HG02885 (cell line): ENCODE data around the gene SMIM9.
"Not testable (repeated sequence)": the region's sequence is repeated elsewhere in the genome, so short reads cannot be mapped to it uniquely, and the experiment has no call there.

Source experiments
- ATAC-seq: cut with Tn5 transposase; IDR thresholded peaks from one replicate; pipeline ENCODE4 v1.9.1; 2021; ENCODE audit warnings: mild to moderate bottlenecking; ENCODE audit not compliant: unreplicated experiment, poor library complexity

Gene SMIM9

GRCh38 chrX:154816326-154816898 lies 18.1 kb downstream of the SMIM9 start:
- not testable (repeated sequence) for ATAC-seq

DNA sequence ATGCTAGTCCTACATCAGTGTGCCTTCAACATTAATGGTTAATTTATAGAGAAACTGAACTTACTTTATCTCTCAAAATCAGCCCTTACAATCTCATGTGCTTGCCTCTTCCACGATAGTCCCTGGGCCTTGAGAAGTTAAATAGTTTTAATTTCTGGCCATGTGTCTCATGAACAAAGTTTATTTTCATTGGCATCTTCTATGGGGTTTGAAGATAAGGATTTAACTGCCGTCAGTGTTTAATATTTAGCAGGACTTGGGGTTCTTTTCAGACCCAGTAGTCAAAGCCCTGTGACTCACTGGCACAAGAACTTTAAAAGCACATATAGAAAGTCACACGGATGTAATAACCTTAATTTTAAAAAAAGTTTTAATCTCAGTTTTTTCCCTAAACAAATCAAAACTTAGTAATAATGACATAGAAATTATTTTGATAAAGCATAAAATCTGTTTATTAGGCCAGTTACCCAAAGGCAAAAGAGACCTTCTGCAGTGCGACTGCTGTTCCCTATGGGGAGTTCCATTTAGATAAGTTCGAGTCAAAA lies 19.1 kb downstream of the SMIM9 start:
- ATAC-seq, result no peak

DNA sequence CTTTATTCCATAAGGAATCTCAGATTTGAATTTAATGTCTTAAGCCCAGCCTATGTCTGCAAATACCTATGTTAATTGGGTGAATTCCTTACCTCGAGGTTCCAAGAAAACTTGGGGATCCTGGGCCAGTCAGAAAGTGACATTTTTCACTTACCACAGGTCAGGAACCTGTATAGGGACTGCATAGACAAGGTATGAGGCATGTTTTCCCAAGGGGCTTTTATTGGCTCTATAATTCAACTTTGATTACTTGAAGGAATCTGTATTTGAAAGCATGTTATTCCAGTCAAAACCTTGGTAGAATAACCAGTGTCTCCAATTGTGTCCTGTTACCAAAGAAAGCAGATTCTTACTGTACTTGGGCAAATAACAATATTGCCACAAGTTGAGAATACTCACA lies 20.7 kb downstream of the SMIM9 start:
- ATAC-seq, result no peak

DNA sequence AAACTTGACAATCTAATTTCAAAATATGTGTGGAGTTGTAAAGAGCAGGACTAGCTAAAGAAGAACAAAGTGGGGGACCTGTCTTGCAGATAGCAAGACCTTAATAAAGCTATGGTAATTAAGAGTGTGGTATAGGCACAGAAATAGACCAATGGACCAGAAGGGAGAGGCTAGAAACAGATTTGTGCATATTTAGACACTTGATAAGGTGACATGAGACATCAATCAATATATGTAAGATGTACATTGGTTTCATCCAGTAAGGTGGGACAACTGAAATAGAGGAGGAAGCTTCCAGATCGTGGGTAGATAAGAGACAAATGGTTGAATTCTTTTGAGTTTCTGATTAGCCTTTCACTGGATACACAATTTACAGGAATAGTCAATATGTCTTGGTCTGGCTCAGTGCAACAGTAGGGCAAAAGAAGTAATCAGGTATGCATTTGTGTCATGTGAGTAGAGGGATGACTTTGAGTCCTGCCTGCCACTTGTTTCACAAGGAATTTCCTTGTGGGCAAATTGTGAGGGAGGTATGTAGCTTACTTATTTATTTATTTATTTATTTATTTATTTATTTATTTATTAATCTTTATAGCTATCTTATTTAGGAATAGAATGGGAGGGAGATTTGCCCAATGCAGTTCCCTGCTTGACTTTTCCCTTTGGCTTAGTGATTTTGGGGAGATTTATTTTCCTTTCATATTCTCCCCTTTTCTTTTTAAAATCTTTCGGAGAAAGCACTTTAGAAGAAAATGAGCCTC lies 21.9 kb downstream of the SMIM9 start:
- ATAC-seq, result no peak

GRCh38 chrX:154809939-154810665 lies 24.4 kb downstream of the SMIM9 start:
- ATAC-seq, result no peak

DNA sequence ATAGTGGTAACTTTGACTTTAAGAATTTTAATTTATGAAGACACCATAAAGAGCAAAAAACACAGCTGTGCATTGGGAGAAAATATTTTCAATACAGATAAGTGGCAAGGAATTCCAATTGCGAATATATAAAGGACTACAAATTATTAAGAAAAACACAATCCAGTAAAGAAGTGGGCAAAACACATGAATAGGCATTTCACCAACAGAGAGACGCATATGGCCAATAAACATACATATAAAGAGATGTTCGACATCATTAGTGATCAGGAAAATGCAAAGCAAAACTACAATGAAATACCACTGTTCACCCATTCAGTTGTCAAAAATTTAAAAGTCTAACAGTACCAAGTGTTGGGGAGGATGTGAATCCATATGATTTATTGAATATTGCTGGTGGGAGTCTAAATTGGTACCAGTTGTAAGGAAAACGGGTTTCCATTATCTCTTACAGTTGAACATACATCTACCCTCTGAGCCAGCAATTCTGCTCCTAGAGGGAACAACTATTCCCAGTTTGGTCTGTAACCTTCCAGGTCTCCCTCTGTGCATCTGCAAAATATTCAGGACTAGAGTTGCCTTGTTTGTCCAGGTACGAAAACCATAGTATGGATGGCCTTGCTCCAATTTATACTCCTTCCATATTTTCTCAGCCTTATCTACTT lies 27.5 kb downstream of the SMIM9 start:
- no peak for ATAC-seq

GRCh38 chrX:154805696-154806091 lies 28.8 kb downstream of the SMIM9 start:
- ATAC-seq, result no peak

DNA sequence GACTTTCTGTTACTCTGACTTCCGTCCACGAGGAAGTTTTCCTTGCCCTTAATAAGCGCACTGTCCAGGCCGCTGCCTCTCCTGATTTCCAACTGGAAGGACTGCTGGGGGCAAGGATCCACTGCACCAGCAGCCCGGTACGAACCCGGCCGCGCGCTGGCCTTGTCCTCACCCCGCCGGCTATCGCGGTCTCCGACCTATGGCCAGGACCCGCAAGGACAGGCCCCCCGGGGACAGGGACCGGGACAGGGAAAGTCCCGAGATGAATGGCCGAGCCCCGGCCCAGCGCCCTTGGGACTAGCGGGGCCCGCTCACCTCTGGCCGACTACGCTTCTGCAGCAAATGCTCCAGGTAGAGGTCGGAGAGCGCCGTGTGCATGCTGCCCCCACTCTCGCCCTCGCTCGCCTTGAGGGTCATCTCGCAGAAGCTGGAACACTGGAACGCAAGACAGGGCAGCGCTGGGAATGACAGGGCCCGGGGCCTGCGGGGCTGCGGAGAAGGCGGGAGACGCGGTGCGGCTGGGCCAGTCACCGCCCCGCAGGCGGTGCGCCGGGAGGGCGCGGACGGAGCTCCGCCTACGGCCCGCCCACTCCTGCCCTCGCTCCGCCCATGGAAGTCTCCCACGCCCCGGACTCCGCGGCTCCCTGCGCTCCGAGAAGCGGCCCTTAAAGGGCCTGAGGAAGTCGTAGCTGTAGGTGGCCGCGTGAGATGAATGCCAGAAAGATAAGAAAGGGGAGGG lies 29.3 kb downstream of the SMIM9 start, which contains the start of gene MPP1:
Gene MPP1 (minus strand): TSS at position 529 of the 739 bp plus-strand sequence. CDS start 112 bp downstream, at position 417.
- ATAC-seq, result peak; percentile 91

DNA sequence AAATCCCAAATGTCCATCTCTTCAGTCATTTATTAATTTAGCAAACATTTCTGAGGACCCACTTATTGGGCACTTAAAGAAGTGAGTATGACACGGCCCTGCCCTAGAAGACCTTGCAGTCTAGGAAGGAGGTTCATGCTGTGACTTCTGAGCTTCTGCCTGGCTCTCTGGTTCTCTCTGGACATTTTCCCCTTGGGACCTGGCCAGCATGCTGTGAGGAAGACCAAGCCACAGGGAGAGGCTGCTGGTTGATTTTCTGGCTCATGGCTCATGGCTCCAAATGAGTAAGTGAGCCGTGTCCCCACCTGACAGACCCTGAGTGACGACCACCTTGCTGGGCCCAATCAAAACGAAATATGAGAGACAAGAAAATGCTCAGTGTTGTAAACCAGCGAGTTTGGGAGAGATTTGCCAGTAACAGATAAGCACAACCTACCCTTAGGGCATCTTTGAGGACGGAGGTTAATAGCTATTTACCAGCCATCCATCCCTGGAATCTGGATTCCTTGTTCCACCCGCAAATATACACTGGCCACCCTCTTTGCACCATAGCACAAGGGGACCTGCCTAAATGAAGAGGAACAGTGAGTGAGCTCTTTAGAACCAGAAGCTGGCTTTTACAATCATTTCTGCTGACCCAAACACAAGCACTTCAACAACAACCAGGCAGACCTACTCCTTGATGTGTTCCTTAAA lies 30.1 kb downstream of the SMIM9 start:
- ATAC-seq, result no peak

DNA sequence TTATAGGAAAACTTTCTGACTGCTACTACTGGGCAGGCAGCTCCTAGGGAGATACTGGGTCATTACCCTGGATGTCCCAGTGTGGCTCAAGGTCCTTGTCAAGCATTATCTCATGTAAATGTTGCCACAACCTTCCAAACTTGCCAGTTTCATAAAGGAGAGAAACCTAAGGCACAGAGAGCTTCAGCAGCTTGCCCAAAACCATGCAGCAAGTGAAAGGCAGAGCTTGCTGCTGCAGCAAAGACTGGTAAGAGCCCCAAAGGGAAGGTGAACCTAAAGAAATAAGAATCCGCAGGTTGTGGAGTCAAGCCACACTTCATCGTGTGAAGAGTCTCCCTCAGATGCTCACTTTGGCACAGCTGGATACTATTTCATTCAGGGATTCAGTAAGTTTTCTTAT lies 31.5 kb downstream of the SMIM9 start:
- no peak for ATAC-seq

DNA sequence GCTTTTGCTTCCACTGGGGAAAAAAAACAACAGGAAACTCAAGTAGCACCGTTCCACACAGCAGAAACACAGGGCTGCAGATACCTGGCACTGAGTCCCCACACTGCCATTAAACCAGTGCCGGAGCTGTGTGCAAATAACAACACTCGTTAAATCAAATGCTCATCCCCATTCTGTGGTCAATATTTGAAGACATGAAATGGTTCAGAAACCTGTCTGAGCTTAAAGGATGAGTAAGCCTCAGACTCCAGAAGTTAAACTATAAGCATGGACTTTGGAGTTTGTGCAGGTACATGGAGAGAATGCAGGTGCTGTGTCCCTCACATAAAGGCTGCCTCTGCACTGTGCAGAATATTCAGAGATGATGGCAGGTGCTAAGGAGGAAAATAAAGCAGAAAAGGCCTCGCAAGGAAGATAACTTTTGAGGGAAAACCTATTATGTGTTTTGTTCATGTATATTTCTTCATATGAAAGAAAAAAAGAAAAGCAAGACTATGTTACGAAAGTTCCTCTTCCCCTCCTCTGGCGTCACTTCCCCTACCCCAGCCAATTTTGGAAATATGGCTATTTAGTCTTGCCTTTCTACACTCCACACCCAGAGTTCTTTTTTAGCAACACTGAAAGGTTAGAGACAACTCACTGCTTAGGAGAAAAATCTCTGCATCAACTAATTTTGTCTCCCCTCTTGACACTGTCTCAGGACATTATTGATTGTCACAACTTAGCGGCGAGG lies 33.8 kb downstream of the SMIM9 start:
- ATAC-seq, result no peak

- ATAC-seq, result no peak
Observed at GRCh38 chrX:154799556-154800348, 34.7 kb downstream of the SMIM9 start.

DNA sequence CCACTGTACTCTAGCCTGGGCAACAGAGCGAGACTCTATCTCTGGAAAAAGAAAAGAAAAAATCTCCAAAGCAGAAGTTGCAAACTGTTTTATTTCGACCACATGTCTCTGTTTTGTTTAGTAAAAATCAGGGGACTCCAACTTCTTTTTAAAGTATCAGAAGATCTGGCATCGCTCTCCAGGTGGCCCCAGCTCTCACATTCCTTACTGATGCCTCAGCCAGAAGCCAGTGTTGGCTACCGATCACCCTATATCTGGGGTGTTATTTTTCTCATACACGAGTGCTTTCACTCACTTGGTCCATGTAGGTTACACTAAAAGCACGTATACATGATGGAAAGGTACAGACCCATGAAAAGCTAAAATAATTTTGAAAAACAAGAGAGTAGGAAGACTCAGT lies 37.5 kb downstream of the SMIM9 start:
- no peak for ATAC-seq

DNA sequence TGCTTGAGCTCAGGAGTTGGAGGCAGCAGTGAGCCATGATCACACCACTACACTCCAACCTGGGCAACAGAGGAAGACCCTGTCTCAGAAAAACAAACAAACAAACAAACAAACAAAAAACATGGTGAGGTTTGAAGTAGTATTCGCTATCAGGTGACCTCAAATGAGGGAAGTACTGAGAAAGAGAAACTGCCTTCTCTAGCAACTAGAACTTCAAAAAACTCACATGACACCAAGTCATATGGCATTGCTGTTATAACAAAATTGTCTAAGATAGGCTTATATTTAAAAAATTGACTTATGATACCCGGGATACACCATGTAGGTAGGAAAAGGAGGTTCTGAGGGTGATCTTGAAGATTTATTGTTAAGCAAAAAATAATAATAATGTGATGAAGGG lies 39.4 kb downstream of the SMIM9 start:
- no peak for ATAC-seq

- ATAC-seq, result no peak
Observed at GRCh38 chrX:154793084-154793795, 41.2 kb downstream of the SMIM9 start.

GRCh38 chrX:154791939-154792338 lies 42.5 kb downstream of the SMIM9 start:
- no peak for ATAC-seq

DNA sequence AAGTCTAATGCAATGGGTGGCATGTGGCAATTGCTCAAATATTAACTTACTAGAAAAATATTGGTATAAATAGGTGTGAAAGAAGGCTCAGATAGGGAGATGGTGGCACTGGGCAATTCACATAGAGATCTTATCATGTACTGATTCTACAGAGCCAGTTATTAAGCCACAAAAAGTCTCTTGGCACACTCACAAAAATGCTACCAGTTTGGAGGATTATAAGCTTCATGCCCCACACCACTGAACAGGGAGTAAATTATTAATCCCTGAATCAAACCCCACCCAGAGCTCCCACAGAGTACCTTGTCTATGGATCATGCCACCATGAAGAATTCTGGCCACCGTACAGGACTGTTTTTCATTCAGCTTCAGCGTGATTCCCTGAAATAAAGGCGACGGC lies 43.0 kb downstream of the SMIM9 start:
- ATAC-seq, result no peak
